OCI-LY3 (cell line): ENCODE results near the gene MET.
A peak's percentile ranks its signal among the peaks of the same experiment; 100 is the strongest.

Experiments
- H2AFZ ChIP-seq: fragments of 200-600, 300-600 bp; shearing (Covaris generic); 2 replicates; pipeline ENCODE4 v1.6.0; 2014; ENCODE audit warnings: antibody characterized with exemption, low read depth, low read length
- H3K27ac ChIP-seq: fragments of 200-600, 300-600 bp; sonication (generic); 2 replicates; pipeline ENCODE4 v1.5.1; 2014; ENCODE audit warnings: mild to moderate bottlenecking, low read length, moderate library complexity, mixed read lengths
- H3K27me3 ChIP-seq: fragments of 200-600, 300-600 bp; sonication (generic); 2 replicates; pipeline ENCODE4 v1.6.1; 2014; ENCODE audit warnings: low read depth, low read length, mixed read lengths
- H3K36me3 ChIP-seq: fragments of 200-600, 300-600 bp; sonication (generic); replicated peaks from 2 replicates; pipeline ENCODE3; 2014; ENCODE audit warnings: low read depth, low read length, mixed read lengths
- H3K4me1 ChIP-seq: fragments of 300-600, 200-600 bp; sonication (generic); 2 replicates; pipeline ENCODE4 v1.6.1; 2014; ENCODE audit warnings: low read length, mixed read lengths
- H3K4me2 ChIP-seq: fragments of 200-600, 300-600 bp; sonication (generic); 2 replicates; pipeline ENCODE4 v1.6.1; 2014; ENCODE audit warnings: low read length, mixed read lengths
- H3K4me3 ChIP-seq: fragments of 300-600, 200-600 bp; sonication (generic); 2 replicates; pipeline ENCODE4 v1.5.1; 2014; ENCODE audit warnings: antibody characterized with exemption, mild to moderate bottlenecking, low read length, moderate library complexity
- H3K79me2 ChIP-seq: fragments of 300-600, 200-600 bp; shearing (Covaris generic); 2 replicates; pipeline ENCODE4 v1.6.1; 2014; ENCODE audit warnings: mild to moderate bottlenecking, low read length, mixed read lengths
- H3K9ac ChIP-seq: fragments of 300-600, 200-600 bp; shearing (Covaris generic); 2 replicates; pipeline ENCODE4 v1.6.0; 2014; ENCODE audit warnings: mild to moderate bottlenecking, low read length, moderate library complexity
- H3K9me3 ChIP-seq: fragments of 200-600, 300-600 bp; shearing (Covaris generic); 2 replicates; pipeline ENCODE4 v1.6.1; 2014; ENCODE audit warnings: low read length, mixed read lengths; ENCODE audit not compliant: insufficient read depth
- H4K20me1 ChIP-seq: fragments of 200-600, 300-600 bp; sonication (generic); 2 replicates; pipeline ENCODE4 v1.6.1; 2016; ENCODE audit warnings: low read length, mixed read lengths; ENCODE audit not compliant: insufficient read depth
- CTCF ChIP-seq: fragments of 200-600, 300-600 bp; sonication (generic); IDR thresholded peaks from 2 replicates; pipeline ENCODE4 v1.5.1; 2014; ENCODE audit warnings: antibody characterized with exemption, low read length, low read depth
- EZH2phosphoT487 ChIP-seq: fragments of 200-600 bp; shearing (Covaris generic); IDR thresholded peaks from 2 replicates; pipeline ENCODE4 v1.6.1; 2018; ENCODE audit warnings: antibody characterized with exemption, mixed run types, low read depth

Gene MET

DNA sequence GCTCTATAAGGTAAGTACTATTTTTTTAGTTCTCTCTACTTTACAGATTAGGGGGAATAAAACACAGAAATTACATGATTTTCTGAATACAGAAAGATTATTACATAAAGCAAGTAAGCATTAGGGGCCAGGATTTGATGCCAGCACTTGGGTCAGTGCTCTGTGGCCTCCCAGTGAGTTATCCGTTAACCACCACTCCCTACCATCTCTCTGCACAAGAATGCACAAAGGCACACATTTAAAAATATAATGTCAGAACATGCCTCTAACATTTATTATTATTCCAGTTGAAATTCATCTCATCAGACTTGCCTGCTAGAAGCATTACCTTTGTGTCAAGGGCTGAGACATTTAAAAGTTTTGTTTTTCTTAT, 59.0 kb downstream of the MET start:
- no peak for TF ChIP-seq CTCF
- no peak for TF ChIP-seq EZH2phosphoT487
- H3K4me2 ChIP-seq: no peak overlapping the region
- H3K27ac ChIP-seq: no peak overlapping the region
- no peak overlapping the region for H2AFZ ChIP-seq
- H3K9me3 ChIP-seq: no peaks in the 10 kb centered on the region
- H3K36me3 ChIP-seq: peaks cover 18% of the 10 kb centered on the region
- H3K79me2 ChIP-seq: peaks cover 44% of the 10 kb centered on the region
- H3K9ac ChIP-seq: no peak overlapping the region
- no peak overlapping the region for H3K4me3 ChIP-seq
- peaks cover 54% of the 10 kb centered on the region for H3K4me1 ChIP-seq
- 0 out of 2 replicates have a peak, but pooled peaks cover 4% of the 10 kb centered on the region for H4K20me1 ChIP-seq
- H3K27me3 ChIP-seq: no peaks in the 10 kb centered on the region

DNA sequence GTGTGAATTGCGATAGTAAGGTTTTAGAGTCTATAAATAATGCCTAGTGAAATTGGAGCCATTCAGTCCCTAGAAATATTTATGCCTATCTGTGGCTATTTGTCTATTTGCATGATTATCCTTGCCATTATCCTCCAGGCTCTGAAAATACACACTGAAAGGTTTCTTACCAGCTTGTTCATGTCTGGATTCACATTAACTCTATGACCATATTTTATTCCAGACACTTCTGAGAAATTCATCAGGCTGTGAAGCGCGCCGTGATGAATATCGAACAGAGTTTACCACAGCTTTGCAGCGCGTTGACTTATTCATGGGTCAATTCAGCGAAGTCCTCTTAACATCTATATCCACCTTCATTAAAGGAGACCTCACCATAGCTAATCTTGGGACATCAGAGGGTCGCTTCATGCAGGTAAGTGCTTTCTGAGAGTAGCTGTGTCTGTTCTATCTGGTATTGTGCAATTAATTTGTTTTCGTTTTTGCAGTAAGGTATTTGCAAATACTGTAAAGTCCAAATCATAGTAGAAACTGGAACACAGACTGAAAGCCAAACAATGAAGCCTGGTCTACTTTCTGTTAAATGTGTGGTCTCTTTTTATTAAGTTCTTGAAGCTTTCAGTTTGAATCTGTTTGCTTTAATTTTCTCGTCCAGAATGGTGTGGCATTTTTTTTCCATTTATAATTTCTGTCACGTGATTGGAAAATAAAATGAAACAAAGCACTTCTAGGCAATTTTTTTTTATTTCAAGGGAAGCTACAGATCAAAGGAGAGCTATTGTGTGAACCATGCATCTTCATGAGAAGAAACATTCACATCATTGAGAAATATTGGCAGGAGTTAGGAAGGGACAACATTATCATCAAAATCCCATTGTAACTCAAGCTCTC, 59.7 kb downstream of the MET start:
- Histone ChIP-seq H3K27ac (no peak overlapping the region), H2AFZ (no peak overlapping the region), H3K36me3 (peaks cover 18% of the 10 kb centered on the region), H3K9me3 (no peaks in the 10 kb centered on the region), H3K9ac (no peak overlapping the region), H4K20me1 (no peaks in the 10 kb centered on the region), H3K27me3 (no peaks in the 10 kb centered on the region), H3K4me3 (no peak overlapping the region), H3K79me2 (peaks cover 40% of the 10 kb centered on the region), H3K4me2 (no peak overlapping the region), H3K4me1 (peaks cover 57% of the 10 kb centered on the region)
- TF ChIP-seq EZH2phosphoT487: no peak
- TF ChIP-seq CTCF: no peak

GRCh38 chr7:116732788-116733694, 61.0 kb downstream of the MET start:
- peaks cover 22% of the 10 kb centered on the region for H3K36me3 ChIP-seq
- H2AFZ ChIP-seq: no peak overlapping the region
- peak overlapping the region; percentile 34 for H3K4me3 ChIP-seq
- TF ChIP-seq EZH2phosphoT487: no peak
- TF ChIP-seq CTCF: no peak
- peaks cover 46% of the 10 kb centered on the region for H3K4me1 ChIP-seq
- peak overlapping the region; percentile 89 for H3K27ac ChIP-seq
- no peaks in the 10 kb centered on the region for H3K27me3 ChIP-seq
- H3K4me2 ChIP-seq: peak overlapping the region; percentile 66
- H4K20me1 ChIP-seq: no peaks in the 10 kb centered on the region
- peaks cover 45% of the 10 kb centered on the region for H3K79me2 ChIP-seq
- no peaks in the 10 kb centered on the region for H3K9me3 ChIP-seq
- peak overlapping the region; percentile 56 for H3K9ac ChIP-seq
